ENCODE measurements around the gene CARD8. TPM values are rescaled to one million over a fixed set of nuclear protein-coding genes. Genes with fewer than 3 reads are reported as not detected.

CARD8 gene
- total and polyA plus RNA-seq, 2 of the 8 experiments (the other 6 are each of a cell fraction or from before 2014, with no cell fraction given), result 8.9 to 24.4 TPM

DNA sequence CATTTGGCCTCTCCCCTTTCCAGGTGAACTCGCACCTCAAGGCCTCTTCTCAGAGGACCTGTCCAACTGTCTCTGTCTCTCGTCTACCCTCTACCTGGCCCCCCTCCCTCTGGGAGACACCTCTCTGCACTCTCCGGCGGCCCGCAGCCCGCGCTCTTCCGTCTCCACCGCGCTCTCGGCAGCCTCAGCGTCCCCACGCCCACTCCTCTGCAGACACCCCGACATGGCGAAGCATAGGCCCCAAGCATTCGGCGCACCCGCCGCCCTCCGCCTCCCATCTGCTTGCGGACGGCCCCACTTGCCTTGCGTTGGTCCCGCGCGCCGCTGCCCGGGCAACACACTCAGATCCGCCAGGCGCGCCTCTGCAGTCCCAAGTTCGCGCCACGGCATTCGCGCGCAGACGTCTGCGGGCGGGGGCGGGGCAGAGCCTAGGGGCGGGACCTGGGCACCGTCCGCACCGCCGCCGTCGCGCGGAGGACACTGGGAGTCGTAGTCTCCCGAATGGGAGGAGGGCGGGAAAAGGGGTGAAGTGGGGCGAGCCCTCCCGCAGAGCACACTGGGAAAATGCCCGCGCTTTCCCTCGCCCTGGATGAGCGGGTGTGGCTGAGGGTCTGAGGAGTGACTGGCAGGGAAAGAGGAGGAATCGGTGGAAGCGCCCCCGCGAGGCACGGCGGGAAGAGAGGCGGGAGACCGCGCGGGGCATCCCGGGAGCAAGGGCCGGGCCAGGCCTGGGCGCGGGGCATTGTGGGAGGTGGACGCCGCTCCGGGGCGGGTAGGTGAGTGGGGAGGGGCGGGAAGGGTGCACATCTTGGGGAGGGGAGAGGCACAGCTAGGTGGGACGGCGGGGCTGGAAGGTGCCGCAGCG is 85.5 kb downstream of the CARD8 start, which contains the start of the genes LIG1 and ZSWIM9 (continued):
- TF ChIP-seq TAF7 (optimal IDR thresholded peaks at IDR 0.05; ENCODE audit: borderline replicate concordance, low read depth, low read length), result no peak
- no peak for TF ChIP-seq KDM1A (IDR thresholded peaks at IDR 0.05; ENCODE audit: borderline replicate concordance, low read length)
- no peak for TF ChIP-seq GABPA (IDR thresholded peaks at IDR 0.05; ENCODE audit: borderline replicate concordance, insufficient read depth, low read length)
- TF ChIP-seq POLR2A (IDR thresholded peaks at IDR 0.05; ENCODE audit: control extremely low read depth in 1 of 2, low read depth in 2 of 2, low read length in 2 of 2), result no peak; a peak in 1 of 3 replicates
- TF ChIP-seq SP2 (IDR thresholded peaks at IDR 0.05; ENCODE audit: low read length), result no peak
- TF ChIP-seq CHD2 (IDR thresholded peaks at IDR 0.05; ENCODE audit: low read length), result no peak
- TF ChIP-seq SIRT6 (IDR thresholded peaks at IDR 0.05; ENCODE audit: low read length), result no peak
- TF ChIP-seq RFX5 (IDR thresholded peaks at IDR 0.05; ENCODE audit: borderline replicate concordance, low read depth, low read length), result no peak
- TF ChIP-seq TEAD4 (IDR thresholded peaks at IDR 0.05; ENCODE audit: low read depth, low read length), result no peak
- TF ChIP-seq RAD21 (IDR thresholded peaks at IDR 0.05 in 1 of 2, conservative IDR thresholded peaks at IDR 0.05 in 1 of 2; ENCODE audit: low read depth in 2 of 2, low read length in 2 of 2), result no peak
- TF ChIP-seq CREB1 (IDR thresholded peaks at IDR 0.05), result peak; percentile 71
- peak; percentile 28; the same call in 1 of the 2 replicates for TF ChIP-seq SP1 (IDR thresholded peaks at IDR 0.05; ENCODE audit: low read depth, low read length)
- peak in 1 of 2 experiments; percentile 63; a peak in 1 of 4 replicates for TF ChIP-seq SIN3A (conservative IDR thresholded peaks at IDR 0.05 in 1 of 2, IDR thresholded peaks at IDR 0.05 in 1 of 2; ENCODE audit: low read depth in 1 of 2, low read length in 2 of 2)
- peak; percentile 47 for TF ChIP-seq SIX5 (IDR thresholded peaks at IDR 0.05; ENCODE audit: low read depth, low read length)
- TF ChIP-seq SRF (IDR thresholded peaks at IDR 0.05; ENCODE audit: low read depth, low read length), result no peak
- peak; percentile 15; the same call in 1 of the 2 replicates for TF ChIP-seq EGR1 (IDR thresholded peaks at IDR 0.05; ENCODE audit: borderline replicate concordance, low read depth, low read length)
- TF ChIP-seq POLR2AphosphoS5 (IDR thresholded peaks at IDR 0.05; ENCODE audit: low read depth, low read length), result 0 out of 2 replicates have a peak, but pooled peaks have one; percentile 36
- no peak for TF ChIP-seq CTBP2 (IDR thresholded peaks at IDR 0.05; ENCODE audit: borderline replicate concordance, insufficient read depth, insufficient read length, low read length)
- no peak for TF ChIP-seq POU5F1 (IDR thresholded peaks at IDR 0.05; ENCODE audit: low read depth, low read length)

Data from H1 (cell line).